ENCODE results near the gene PEX11A.

PEX11A gene

DNA sequence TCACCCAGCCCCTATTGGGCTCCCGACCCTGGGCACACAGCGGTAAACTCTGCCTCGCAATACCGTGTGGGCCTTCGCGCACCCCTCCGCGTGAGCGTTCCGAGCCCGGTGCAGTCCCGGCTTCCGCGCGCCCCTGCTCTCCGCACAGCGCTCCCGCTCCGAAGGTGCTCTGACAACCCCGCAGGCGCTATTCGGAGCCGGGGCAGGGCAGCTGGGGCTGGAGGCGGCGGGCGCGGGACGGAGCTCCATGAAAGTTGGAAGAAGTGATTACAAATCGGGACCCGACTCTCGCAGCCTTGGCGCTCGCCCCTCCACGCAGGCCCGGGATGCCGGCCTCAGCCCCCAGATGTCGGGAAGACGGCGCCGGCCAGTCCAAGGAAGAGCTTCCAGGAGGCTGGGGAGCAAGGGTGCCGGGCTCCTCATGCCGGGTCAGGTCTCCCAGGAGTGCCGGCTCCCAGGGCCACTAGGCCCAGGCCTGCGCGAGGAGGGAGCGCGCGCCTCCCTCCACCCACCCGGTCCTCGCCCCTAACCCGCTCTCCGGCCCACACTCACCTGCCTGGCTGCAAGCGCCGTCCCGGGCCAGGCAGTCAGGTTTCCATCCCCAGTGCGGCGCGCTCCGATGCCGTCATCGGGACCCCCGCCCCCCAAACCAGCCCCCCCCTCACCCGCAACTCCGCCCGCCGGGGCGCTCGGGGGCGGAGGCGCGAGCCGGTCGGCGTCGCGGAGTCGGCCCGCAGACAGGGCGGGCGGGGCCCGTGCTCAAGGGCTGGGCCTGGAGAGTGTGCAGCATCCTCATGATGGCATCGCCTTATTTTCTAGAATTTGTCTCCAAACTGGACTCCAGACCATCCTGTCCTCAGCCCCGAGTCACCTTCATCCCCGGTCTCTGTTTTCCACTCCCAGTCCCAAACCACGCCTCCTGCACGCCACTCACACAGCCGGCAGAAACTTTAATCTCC is 35.4 kb downstream of the PEX11A start, which contains the start of gene KIF7:
KIF7 (minus strand) TSS at position 621 of the 959 bp plus-strand sequence. CDS start 2,537 bp downstream, outside the sequence.
- no peak for DNase-seq

DNA sequence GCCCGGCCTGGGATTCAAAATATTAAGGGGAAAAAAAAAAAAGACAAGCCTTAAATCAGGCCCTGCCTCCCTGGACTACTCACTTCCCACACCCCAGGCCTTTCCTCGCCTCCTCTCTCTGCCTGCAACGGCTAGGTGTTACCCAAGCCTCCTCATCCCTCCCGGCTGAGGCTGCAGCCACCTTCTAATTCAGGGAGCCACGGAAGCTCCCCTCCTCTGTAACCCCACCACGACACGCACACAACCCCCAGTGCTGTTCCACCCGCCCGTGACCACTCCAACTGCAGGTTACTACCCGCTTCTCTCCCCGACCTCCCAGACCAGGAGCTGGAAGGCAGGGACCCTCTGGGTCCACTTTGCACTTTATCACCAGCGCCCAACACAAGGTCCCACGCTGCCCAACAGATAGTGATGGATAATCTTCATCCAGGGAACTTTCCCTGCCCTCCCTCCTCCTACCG is 36.2 kb downstream of the PEX11A start:
- no peak for DNase-seq

DNA sequence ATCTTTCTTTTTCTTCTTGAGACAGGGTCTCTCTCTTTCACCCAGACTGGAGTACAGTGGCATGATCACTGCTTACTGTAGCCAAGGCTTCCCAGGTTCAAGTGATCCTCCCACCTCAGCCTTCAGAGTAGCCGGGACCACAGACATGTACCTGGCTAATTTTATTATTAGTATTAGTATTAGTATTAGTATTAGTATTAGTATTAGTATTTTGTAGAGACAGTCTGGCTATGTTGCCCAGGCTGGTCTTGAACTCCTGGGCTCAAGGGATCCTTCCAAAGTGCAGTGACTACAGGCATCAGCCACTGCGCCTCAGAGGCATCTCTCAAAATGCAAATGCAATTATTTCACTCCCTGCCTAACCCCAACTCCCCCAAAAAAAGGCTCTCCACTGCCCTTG is 37.0 kb downstream of the PEX11A start:
- no peak for DNase-seq

DNA sequence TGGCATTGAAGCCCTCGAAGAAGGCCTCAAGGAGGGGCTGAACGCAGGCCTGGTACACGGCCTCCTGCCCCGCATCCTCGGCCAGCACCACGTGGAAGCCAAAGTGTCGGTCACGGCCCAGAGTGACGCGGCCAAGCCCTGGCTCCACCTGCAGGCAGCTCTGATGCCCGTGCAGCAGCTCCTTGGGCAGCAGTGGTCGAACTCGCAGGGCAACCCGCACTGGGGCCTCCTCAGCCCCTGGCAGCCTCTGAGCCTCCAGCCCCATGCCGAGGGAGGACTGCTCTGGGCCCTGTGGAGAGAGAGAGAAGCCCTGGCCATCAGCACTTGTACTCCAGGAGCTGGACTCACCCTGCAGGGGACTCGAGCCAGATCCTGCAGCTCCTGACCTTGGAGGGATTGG is 37.9 kb downstream of the PEX11A start:
- DNase-seq: no peak

DNA sequence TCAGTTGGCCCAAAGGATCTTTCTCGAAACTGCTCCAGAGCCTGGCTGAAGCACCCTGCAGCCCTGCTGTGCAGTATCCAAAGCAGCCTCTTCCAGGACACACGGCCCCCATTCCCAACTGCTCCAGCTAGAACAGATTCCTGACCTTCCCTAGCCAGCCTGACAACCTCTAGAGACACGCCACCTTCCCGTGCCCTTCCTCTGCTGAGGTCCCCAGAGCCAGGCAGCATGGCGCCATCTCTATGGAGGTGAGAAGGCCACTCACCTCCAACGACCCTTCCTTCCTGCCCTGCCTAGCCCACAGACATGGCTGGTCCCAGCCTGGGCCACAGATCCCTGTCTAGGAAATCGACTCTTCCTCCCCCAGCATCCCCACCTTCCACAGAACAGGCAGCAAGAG is 38.4 kb downstream of the PEX11A start:
- no peak for DNase-seq

DNA sequence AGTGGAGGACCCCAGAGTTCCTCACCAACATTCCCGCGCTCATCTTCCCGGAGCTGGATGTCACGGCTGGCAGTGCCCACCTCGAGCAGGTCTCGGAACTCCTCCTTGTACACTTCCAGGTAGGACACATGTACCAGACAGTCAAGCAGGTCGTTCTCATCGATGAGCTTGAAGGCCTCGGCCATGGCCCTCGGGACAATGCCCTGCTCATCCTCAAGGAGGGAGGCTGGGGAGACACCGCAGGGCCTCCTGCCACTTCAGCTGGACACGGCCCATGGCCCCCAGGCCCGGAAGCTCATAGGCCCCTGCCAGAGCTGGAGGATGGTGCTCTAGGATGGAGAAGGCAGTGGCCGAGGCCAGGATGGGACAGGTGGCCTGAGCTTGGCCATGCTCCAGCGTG is 40.8 kb downstream of the PEX11A start:
- DNase-seq: no peak

DNA sequence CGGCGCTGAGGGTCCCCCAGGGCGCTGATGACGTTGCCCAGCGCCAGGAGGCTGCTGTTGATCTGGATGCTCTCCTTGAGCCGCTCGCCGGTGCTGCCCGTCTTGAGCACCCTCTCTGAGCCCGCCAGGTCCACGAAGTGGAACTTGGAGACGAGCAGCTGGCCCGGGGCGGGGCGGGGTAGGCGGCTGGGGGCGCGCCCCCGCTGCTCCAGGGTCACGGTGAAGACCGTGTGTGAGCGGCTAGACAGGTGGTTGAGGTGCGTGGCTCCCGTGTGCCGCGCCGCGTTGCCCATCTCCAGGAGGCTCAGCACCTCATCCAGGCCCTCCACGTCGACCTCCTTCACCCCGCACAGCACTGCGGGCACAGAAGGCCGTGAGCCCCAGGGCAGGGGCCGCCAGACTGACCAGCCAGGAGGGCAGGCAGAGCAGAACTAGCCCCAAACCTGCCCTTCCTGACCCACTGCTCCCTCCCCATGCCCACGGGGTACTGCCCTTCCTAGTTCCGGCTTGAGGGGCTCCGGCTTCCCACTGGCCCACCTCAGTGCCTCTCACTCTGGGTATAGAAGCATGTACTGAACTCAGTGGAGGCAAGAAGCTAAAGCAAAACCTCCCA is 41.4 kb downstream of the PEX11A start:
- DNase-seq: no peak

DNA sequence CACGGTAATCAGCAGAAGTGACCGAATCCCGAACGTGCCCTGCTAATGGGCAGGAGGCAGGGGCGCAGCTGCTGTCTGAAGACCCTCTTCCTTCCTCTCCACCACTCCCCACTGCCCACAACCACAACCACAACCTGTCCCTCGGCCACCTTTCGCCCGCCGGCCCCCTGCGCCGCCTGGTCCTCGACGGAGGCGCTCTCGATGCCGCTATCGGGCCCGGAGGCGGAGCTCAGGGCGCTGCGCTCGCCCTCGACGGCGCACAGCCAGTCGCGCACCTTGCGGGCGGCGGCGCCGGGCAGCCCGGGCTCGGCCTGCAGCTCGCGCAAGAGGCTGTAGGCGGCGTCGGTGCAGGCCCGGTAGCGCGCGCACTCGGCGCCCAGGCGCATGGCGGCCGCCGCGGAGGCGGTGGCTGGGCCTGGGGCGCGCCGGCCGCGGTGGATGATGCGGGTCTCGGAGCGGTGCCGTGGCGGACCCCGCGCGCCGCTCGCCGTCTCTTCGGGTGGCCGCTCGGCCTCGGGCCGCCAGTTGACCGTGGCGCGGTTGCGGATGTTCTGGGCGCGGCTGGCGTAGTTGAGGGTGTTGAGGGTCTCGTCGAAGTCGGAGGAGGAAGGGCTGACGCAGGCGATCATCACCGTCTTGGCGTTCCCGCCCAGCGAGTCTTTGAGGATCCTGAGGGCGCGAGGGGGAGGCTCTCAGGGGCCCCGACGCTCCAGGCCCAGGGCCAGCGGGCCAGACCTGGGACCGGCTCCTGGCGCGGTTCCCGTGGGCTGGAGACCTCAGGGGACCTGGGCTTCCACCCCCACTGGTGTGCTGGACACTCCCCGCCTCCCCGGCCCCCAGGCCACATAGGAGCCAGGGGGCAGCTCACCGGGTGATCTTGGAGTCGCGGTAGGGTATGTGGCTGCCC is 42.2 kb downstream of the PEX11A start:
- no peak for DNase-seq

DNA sequence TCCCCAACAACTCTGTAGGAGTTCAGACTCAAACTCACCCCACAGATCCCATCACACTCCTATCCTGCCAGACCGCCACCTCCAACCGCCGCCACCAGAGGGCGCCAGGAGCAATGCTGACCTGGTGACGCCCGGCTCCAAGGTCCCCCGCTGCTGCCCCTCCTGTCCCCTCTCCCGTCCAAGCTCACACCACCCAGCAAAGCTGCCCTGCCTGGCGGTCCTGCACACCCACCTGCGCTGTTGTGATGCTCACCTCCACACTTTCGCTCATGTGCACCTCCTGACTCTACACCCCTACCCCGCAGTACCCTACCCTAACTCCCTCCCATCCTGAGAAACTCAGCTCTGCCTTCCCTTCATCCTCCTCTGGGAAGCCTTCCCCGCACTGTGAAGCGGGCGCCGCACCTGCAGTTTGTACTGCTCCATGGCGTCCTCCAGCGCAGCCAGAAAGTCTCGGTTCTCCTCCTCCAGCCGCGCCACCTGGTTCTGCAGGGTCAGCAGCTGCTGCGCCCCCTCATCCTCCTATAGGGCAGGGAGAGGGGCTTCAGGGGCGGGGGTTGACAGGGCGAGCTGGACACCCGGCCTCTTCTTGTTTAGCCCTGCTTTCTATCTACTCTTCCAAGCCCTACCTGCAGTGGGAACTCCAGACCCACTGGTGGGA is 43.2 kb downstream of the PEX11A start:
- DNase-seq: no peak

DNA sequence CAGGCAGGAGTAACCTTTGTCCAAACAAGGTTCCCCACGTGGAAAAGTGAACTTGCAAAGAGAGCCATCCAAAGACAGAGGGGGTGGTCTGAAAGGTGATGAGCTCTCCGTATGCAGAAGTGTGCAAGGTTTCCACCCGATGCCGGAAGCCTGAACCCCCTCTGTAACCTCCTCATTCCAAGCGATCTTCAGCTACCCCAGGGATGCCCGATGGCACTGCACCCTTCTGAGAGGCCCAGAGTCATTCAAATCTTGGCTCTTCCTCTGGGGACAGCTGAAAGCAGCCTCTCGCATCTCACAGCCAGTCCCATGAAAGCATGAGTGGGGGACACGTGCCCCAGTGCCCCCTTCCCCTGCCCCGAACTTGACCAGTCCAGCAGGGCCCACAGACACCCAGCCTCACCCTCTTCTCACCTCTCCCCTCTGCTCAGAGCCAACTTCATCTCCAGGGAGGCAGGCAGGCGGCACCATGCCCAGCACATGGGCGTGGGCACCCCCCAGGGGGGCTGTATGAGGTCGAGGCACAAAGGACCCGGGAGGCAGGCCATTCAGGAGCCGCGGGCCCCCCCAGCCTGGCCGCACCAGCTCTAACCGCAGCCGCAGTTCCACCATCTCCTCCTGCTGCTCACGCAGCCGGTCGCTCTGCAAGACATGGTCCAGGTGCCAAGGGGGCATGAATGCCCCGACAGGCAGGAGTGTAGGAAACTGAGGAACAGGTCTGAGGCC is 44.0 kb downstream of the PEX11A start:
- no peak for DNase-seq

DNA sequence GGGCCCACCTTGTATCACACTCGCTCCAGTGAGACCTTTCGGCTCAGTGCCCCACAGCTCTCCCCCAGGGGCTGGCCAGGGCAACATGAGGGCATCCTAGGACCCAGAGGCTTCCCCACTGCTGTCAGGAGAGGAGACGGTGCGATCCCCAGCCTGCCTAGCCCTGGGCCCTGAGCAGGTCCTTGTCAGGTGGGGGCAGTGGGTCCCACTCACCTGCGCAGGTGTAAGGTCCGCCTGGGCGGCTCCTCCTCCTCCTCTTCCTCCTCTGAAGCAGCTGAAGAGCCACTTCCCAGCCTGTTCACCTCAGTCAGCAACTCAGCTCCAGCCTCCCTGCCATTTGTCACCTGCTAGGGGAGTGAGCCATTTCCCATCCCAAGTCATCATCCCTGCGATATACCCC is 44.9 kb downstream of the PEX11A start:
- DNase-seq: no peak

DNA sequence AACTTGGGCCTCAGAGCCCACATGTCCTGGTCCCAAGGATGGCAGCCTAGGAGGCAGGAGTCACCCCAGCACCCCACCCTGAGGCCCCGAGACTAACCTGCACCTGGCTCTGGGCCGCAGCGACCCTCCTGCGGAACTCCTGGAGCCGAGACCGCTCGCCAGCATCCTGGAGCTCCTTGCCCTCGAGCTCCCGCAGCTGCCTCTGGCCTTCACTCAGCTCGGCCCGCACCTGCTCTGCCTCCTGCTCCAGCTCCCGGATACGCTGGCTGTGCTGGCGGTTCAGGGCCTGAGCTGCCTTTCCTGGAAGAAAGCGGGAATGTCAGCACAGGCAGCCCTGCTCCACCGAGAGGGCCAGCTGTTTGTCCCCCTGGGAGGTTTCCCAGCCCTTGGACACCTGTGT is 48.4 kb downstream of the PEX11A start:
- no peak for DNase-seq

DNA sequence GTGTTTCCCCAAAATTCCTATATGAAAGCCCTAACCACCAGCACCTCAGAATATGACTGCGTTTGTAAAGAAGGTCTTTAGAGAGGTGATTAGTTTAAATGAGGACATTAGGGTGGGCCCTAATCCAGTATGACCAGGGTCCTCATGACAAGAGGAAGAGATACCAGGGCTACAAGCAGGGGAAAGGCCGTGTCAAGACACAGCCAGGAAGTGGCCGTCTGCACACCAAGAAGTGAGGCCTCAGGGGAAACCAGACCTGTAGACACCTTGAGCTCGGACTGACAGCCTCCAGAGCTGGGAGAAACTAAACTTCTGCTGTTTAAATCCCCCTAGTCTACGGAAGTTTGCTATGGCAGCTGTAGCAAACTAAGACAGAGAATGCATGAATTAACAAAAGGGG is 49.5 kb downstream of the PEX11A start:
- DNase-seq: no peak

DNA sequence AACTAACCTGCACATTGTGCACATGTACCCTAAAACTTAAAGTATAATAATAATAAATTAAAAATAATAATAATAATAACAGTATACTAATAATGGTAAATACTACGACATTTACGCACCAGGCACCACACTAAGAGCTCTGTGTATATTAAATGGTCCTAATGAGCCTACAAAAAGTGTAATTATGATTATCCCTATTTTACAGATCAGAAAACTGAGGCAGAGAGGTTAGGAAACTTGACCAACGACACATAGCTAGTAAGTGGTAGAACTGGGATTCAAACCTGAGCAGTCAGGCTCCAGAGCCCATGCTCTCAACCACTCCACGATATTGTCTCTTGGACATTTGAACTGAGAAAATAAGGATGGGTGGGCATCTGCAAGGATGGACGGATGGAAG is 50.3 kb downstream of the PEX11A start:
- no peak for DNase-seq

DNA sequence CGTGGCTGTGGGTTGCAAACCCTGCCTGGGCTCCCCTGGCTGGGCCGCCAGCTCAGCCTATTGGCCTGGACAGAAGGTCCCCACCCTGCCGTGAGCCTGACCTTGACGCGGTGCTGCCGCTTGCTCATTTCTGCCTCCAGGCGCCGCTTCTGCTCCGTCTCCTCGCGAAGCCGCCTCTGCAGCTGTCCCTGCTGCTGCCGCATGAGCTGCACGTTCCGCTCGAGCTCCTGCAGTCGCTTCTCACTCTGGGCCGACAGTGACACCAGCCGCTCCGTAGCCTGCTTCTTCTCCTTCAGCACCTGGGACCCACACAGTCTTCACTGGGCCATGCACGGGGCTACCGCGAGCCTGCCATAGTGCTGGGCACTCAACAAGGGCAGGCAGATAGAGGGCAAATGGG is 57.0 kb downstream of the PEX11A start:
- DNase-seq: no peak

DNA sequence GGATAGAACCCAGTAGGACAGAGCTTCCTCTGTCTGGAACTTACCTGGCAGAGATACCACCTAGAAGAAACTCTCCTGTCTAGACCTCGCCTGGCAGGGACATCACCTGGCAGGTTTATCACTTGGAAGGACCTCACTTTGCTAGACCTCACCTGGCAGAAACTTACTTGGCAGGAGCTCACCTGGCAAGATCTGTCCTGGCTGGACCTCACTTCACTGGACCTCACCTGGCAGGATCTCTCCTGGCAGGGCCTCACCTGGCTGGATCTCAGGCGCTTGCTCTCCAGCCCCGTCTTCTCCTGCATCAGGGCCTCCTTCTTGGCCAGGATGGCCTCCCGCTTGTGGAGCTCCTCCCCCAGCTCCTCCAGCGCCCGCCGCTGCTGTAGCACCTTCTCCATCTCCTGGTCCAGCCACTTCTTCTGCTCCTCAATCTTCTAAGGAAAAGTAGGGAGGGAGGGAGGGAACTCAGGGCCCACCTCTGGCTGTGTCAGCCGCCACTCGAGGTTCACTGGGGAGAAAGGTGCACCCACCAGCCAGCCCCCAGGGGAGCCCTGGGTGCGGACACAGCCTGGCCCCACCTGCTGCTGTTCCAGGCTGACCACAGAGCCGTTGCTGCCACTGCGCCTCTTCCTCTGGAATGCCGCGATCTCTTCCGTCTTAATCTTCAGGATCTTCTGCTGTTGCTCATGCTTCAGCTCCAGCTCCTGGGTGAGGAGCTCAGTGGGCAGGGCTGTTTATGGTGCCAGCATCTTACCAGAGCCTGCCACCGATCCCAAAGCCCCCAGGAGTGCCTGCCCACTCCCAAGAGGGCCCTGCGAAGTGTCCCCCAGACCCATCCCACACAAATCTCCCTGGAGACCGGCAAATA is 57.8 kb downstream of the PEX11A start:
- no peak for DNase-seq

DNA sequence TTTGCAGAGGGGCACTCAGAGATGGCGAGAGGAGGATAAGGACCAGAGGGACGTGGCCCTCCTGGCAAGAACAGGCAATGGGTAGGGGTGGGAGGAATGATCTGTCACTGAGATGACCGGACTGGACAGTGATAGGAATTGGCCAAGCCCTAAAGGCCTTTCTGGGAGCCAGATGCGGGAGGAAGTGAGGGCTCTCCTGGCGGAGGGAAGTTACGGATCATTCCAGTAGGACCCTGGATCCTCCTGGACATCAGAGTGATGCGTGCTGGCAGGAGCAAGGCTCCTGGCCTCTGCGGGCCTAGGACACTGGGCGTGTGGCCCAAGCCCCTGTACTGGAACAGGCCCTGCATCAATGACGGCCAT is 58.7 kb downstream of the PEX11A start:
- DNase-seq: no peak

Data from DMS79 treated with DMSO at 0.1 percent for 48 hours (cell line).